Activated CD4-positive, alpha-beta T cell treated with anti-CD3 and anti-CD28 coated beads, Interleukin-2, amount 10 ng/mL, durations not matched to agents 24 days and 14 days (primary cell): ENCODE results near the gene DRG2. TPM values are rescaled to one million over a fixed set of nuclear protein-coding genes. Genes with fewer than 3 reads are reported as not detected.

ENCODE experiments used
- DNase-seq: peaks from one replicate; pipeline ENCODE4 v3.0.0; 2022
- H3K27ac Mint-ChIP-seq: one replicate; pipeline ENCODE4 v1.8.0; 2022; ENCODE audit warnings: mild to moderate bottlenecking, mixed read lengths
- H3K27me3 Mint-ChIP-seq: one replicate; pipeline ENCODE4 v1.8.0; 2022; ENCODE audit warnings: mixed read lengths
- H3K36me3 Mint-ChIP-seq: one replicate; pipeline ENCODE4 v1.8.0; 2022; ENCODE audit warnings: low read depth, mild to moderate bottlenecking, mixed read lengths
- H3K4me1 Mint-ChIP-seq: one replicate; pipeline ENCODE4 v1.8.0; 2021; ENCODE audit warnings: mixed read lengths
- H3K4me3 Mint-ChIP-seq: one replicate; pipeline ENCODE4 v1.8.0; 2022; ENCODE audit warnings: mild to moderate bottlenecking, moderate library complexity, mixed read lengths
- H3K9me3 Mint-ChIP-seq: one replicate; pipeline ENCODE4 v1.8.0; 2021; ENCODE audit warnings: mixed read lengths
- intact Hi-C: fragments of 100-400 bp; cut with micrococcal nuclease; formaldehyde crosslinking; loops from one replicate; pipeline ENCODE4 v1.15.1; 2023
- total RNA-seq: library from RNA; stranded (reverse); gene quantifications from 2 replicates; pipeline ENCODE4 v1.2.3, GENCODE V29; 2022

DRG2 gene
- total RNA-seq, 1 donor from 2014 or later, result 60.8 TPM

- Mint-ChIP-seq H3K27ac (no peak overlapping the region), H3K27me3 (no peaks in the 10 kb centered on the region), H3K9me3 (no peaks in the 10 kb centered on the region), H3K36me3 (peaks cover 33% of the 10 kb centered on the region), H3K4me3 (no peak overlapping the region), H3K4me1 (no peaks in the 10 kb centered on the region)
- intact Hi-C loops, result no loop called here
- DNase-seq, result no peak
These were observed 11.8 kb downstream of the DRG2 start for GRCh38 chr17:18099516-18099915.

GRCh38 chr17:18100616-18101015 is 12.9 kb downstream of the DRG2 start:
- no peak overlapping the region for H3K4me3 Mint-ChIP-seq
- H3K36me3 Mint-ChIP-seq, result peaks cover 29% of the 10 kb centered on the region

GRCh38 chr17:18101828-18102227 is 14.1 kb downstream of the DRG2 start:
- intact Hi-C loops, result no loop called here
- no peak for DNase-seq
- Mint-ChIP-seq H3K27ac (no peak overlapping the region), H3K4me3 (no peak overlapping the region), H3K4me1 (no peaks in the 10 kb centered on the region), H3K27me3 (no peaks in the 10 kb centered on the region), H3K9me3 (no peaks in the 10 kb centered on the region), H3K36me3 (peaks cover 17% of the 10 kb centered on the region)

More at GRCh38 chr17:18100616-18101015, 12.9 kb downstream of the DRG2 start:
- no peaks in the 10 kb centered on the region for H3K9me3 Mint-ChIP-seq
- H3K27ac Mint-ChIP-seq, result no peak overlapping the region
- H3K27me3 Mint-ChIP-seq, result no peaks in the 10 kb centered on the region
- no peaks in the 10 kb centered on the region for H3K4me1 Mint-ChIP-seq
- no peak for DNase-seq
- intact Hi-C loops, result no loop called here

GRCh38 chr17:18102640-18103039 is 14.9 kb downstream of the DRG2 start:
- intact Hi-C loops, result no loop called here
- no peaks in the 10 kb centered on the region for H3K4me1 Mint-ChIP-seq
- DNase-seq, result no peak
- no peaks in the 10 kb centered on the region for H3K27me3 Mint-ChIP-seq
- H3K36me3 Mint-ChIP-seq, result peaks cover 20% of the 10 kb centered on the region
- no peaks in the 10 kb centered on the region for H3K9me3 Mint-ChIP-seq
- no peak overlapping the region for H3K27ac Mint-ChIP-seq
- no peak overlapping the region for H3K4me3 Mint-ChIP-seq

GRCh38 chr17:18105027-18105426 is 17.3 kb downstream of the DRG2 start:
- intact Hi-C loops, result no loop called here
- no peaks in the 10 kb centered on the region for H3K27me3 Mint-ChIP-seq
- H3K4me3 Mint-ChIP-seq, result no peak overlapping the region

GRCh38 chr17:18105595-18105994 is 17.8 kb downstream of the DRG2 start:
- Mint-ChIP-seq H3K9me3 (no peaks in the 10 kb centered on the region), H3K36me3 (peaks cover 12% of the 10 kb centered on the region), H3K4me1 (no peaks in the 10 kb centered on the region), H3K27me3 (no peaks in the 10 kb centered on the region), H3K4me3 (no peak overlapping the region), H3K27ac (no peak overlapping the region)
- no peak for DNase-seq
- intact Hi-C loops, result no loop called here

More at GRCh38 chr17:18105027-18105426, 17.3 kb downstream of the DRG2 start:
- no peaks in the 10 kb centered on the region for H3K4me1 Mint-ChIP-seq
- peaks cover 12% of the 10 kb centered on the region for H3K36me3 Mint-ChIP-seq
- no peak for DNase-seq
- H3K9me3 Mint-ChIP-seq, result no peaks in the 10 kb centered on the region
- H3K27ac Mint-ChIP-seq, result no peak overlapping the region

GRCh38 chr17:18106211-18106610 is 18.5 kb downstream of the DRG2 start:
- Mint-ChIP-seq H3K27me3 (no peaks in the 10 kb centered on the region), H3K9me3 (no peaks in the 10 kb centered on the region), H3K36me3 (peaks cover 12% of the 10 kb centered on the region), H3K4me3 (no peak overlapping the region), H3K4me1 (no peaks in the 10 kb centered on the region), H3K27ac (no peak overlapping the region)
- no peak for DNase-seq
- intact Hi-C loops, result no loop called here

GRCh38 chr17:18107061-18107790 is 19.5 kb downstream of the DRG2 start:
- peaks cover 7% of the 10 kb centered on the region for H3K36me3 Mint-ChIP-seq

GRCh38 chr17:18107971-18108370 is 20.2 kb downstream of the DRG2 start:
- Mint-ChIP-seq H3K27me3 (no peaks in the 10 kb centered on the region), H3K9me3 (no peaks in the 10 kb centered on the region), H3K27ac (no peak overlapping the region), H3K4me1 (no peaks in the 10 kb centered on the region), H3K4me3 (no peak overlapping the region), H3K36me3 (peaks cover 7% of the 10 kb centered on the region)
- DNase-seq, result no peak
- intact Hi-C loops, result no loop called here

More at GRCh38 chr17:18107061-18107790, 19.5 kb downstream of the DRG2 start:
- intact Hi-C loops, result no loop called here
- no peak for DNase-seq
- H3K9me3 Mint-ChIP-seq, result no peaks in the 10 kb centered on the region
- no peaks in the 10 kb centered on the region for H3K4me1 Mint-ChIP-seq
- H3K4me3 Mint-ChIP-seq, result no peak overlapping the region
- H3K27me3 Mint-ChIP-seq, result no peaks in the 10 kb centered on the region
- no peak overlapping the region for H3K27ac Mint-ChIP-seq

- Mint-ChIP-seq H3K9me3 (no peaks in the 10 kb centered on the region), H3K27ac (no peak within 1 kb of the TSS), H3K27me3 (no peaks in the 10 kb centered on the region), H3K4me1 (no peaks in the 10 kb centered on the region), H3K36me3 (peaks cover 5% of the 10 kb centered on the region), H3K4me3 (no peak within 1 kb of the TSS)
- DNase-seq, result no peak
- intact Hi-C loops, result no loop called here
These were observed 20.9 kb downstream of the DRG2 start, which contains the start of gene MYO15A for GRCh38 chr17:18108401-18109312. TSS of gene MYO15A (plus strand) at chr17:18108756. CDS start at chr17:18118801, 10,045 bp downstream.

GRCh38 chr17:18109935-18110485 is 22.3 kb downstream of the DRG2 start:
- Mint-ChIP-seq H3K27ac (no peak overlapping the region), H3K4me3 (no peak overlapping the region), H3K9me3 (no peaks in the 10 kb centered on the region), H3K36me3 (peaks cover 4% of the 10 kb centered on the region), H3K27me3 (no peaks in the 10 kb centered on the region), H3K4me1 (no peaks in the 10 kb centered on the region)
- DNase-seq, result no peak
- intact Hi-C loops, result no loop called here

- Mint-ChIP-seq H3K27ac (no peak overlapping the region), H3K27me3 (no peaks in the 10 kb centered on the region), H3K9me3 (no peaks in the 10 kb centered on the region), H3K36me3 (peaks cover 4% of the 10 kb centered on the region), H3K4me1 (no peaks in the 10 kb centered on the region), H3K4me3 (no peak overlapping the region)
- no peak for DNase-seq
- intact Hi-C loops, result no loop called here
These were observed 22.9 kb downstream of the DRG2 start for GRCh38 chr17:18110636-18111145.

- no peaks in the 10 kb centered on the region for H3K27me3 Mint-ChIP-seq
- H3K4me3 Mint-ChIP-seq, result no peak overlapping the region
- DNase-seq, result no peak
- H3K27ac Mint-ChIP-seq, result no peak overlapping the region
- H3K36me3 Mint-ChIP-seq, result peaks cover 4% of the 10 kb centered on the region
- intact Hi-C loops, result no loop called here
- no peaks in the 10 kb centered on the region for H3K4me1 Mint-ChIP-seq
- no peaks in the 10 kb centered on the region for H3K9me3 Mint-ChIP-seq
These were observed 23.7 kb downstream of the DRG2 start for GRCh38 chr17:18111330-18111971.
